Forelimb muscle (tissue), 1 donor: Measurements from ENCODE around the gene PLCD4. TPM values are rescaled to one million over a fixed set of nuclear protein-coding genes. Genes with fewer than 3 reads are reported as not detected.

ENCODE experiments used
- DNase-seq: peaks from one replicate; pipeline ENCODE4 v3.0.0-alpha.2; 2013; ENCODE audit warnings: low read depth
- polyA plus RNA-seq: library from polyadenylated mRNA; unstranded; fragments of 120-200 nt; gene quantifications from one replicate; pipeline ENCODE4 v1.2.1, GENCODE V29; 2013; ENCODE audit not compliant: insufficient read length

Gene PLCD4
- 63.0 TPM for polyA plus RNA-seq

- DNase-seq: no peak
Observed at GRCh38 chr2:218607436-218608115, at the start of gene PLCD4. Gene PLCD4 (plus strand): TSS chr2:218607899. CDS start chr2:218615740, 7,841 bp downstream.

GRCh38 chr2:218557941-218558340, 49.8 kb upstream of the PLCD4 start:
- no peak for DNase-seq

- DNase-seq: no peak
Observed at GRCh38 chr2:218558986-218559385, 48.7 kb upstream of the PLCD4 start.

GRCh38 chr2:218564056-218564455, 43.6 kb upstream of the PLCD4 start:
- no peak for DNase-seq

- DNase-seq: no peak
Observed at GRCh38 chr2:218566296-218566695, 41.4 kb upstream of the PLCD4 start.

GRCh38 chr2:218567797-218568189, 39.9 kb upstream of the PLCD4 start:
- no peak for DNase-seq

GRCh38 chr2:218568190-218569037, 39.3 kb upstream of the PLCD4 start, which contains the start of the genes CNOT9 and USP37:
Gene CNOT9 (plus strand): TSS chr2:218568839. CDS start chr2:218568955, 116 bp downstream.
Gene USP37 (minus strand): TSS chr2:218568351. CDS start chr2:218558653, 9,698 bp downstream.
- DNase-seq: peak; percentile 90

GRCh38 chr2:218569038-218569431, 38.7 kb upstream of the PLCD4 start:
- DNase-seq: no peak

GRCh38 chr2:218569661-218570500, 37.8 kb upstream of the PLCD4 start:
- no peak for DNase-seq

GRCh38 chr2:218570850-218571249, 36.8 kb upstream of the PLCD4 start:
- no peak for DNase-seq

GRCh38 chr2:218576854-218577253, 30.8 kb upstream of the PLCD4 start:
- no peak for DNase-seq

- DNase-seq: no peak
Observed at GRCh38 chr2:218577482-218578220, 30.0 kb upstream of the PLCD4 start.

GRCh38 chr2:218578272-218578877, 29.3 kb upstream of the PLCD4 start:
- DNase-seq: no peak

- DNase-seq: no peak
Observed at GRCh38 chr2:218582076-218582475, 25.6 kb upstream of the PLCD4 start.

- DNase-seq: no peak
Observed at GRCh38 chr2:218583983-218584850, 23.5 kb upstream of the PLCD4 start.

GRCh38 chr2:218585541-218585940, 22.2 kb upstream of the PLCD4 start:
- DNase-seq: no peak

GRCh38 chr2:218605432-218605831, 2.3 kb upstream of the PLCD4 start:
- DNase-seq: no peak

- DNase-seq: no peak
Observed at GRCh38 chr2:218615868-218616315, 8.2 kb downstream of the PLCD4 start.

- no peak for DNase-seq
Observed at GRCh38 chr2:218618102-218618860, 10.6 kb downstream of the PLCD4 start.
